Measurements from ENCODE around the gene USP4.
"Not testable (repeated sequence)": the region's sequence is repeated elsewhere in the genome, so short reads cannot be mapped to it uniquely, and the experiment has no call there.

USP4 gene

DNA sequence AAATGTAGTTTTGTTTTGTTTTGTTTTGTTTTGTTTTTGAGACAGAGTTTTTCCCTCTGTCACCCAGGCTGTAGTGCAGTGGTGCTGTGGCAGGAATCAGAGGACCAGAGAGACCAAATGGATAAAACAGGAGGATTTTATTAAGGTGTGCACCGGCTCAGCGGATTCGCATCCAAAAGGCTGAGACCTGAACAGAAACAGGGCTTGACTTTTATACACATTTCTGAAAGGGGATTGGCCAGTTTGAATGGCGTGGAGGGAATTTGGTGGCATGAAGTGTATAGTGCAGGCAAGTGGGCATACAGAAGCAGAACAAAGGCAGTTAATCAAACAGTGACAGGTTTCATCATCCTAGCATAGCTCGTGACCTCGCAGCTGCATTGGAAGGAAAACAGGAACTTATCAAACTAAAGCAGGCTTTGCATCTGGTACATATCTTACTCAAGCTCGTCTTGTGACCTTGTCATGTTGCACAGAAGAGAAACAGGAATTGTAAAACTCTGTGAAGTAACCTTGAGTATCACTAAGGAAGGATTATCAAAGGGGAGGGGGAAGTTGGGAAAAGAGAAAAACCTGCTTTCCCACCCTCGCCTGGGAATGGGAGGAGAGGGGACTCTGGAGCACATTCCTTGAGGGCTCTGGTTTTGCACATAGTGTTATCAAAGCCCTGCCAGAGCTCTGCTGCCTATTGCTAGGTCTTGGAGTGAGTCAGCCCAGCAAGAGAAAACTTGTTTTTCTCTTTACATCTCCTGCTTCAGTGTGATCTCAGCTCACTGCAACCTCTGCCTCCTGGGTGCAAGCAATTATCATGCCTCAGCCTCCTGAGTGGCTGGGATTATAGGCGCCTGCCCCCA is 101.4 kb downstream of the USP4 start:
- Mint-ChIP-seq H3K36me3 (ENCODE audit: low read depth) (no peaks in the 10 kb centered on the region), H3K9me3 (peaks cover 11% of the 10 kb centered on the region), H3K27ac (no peak overlapping the region), H3K27me3 (ENCODE audit: low read depth) (no peaks in the 10 kb centered on the region), H3K4me1 (no peaks in the 10 kb centered on the region), H3K4me3 (no peak overlapping the region)
- TF ChIP-seq, protein P1, sequence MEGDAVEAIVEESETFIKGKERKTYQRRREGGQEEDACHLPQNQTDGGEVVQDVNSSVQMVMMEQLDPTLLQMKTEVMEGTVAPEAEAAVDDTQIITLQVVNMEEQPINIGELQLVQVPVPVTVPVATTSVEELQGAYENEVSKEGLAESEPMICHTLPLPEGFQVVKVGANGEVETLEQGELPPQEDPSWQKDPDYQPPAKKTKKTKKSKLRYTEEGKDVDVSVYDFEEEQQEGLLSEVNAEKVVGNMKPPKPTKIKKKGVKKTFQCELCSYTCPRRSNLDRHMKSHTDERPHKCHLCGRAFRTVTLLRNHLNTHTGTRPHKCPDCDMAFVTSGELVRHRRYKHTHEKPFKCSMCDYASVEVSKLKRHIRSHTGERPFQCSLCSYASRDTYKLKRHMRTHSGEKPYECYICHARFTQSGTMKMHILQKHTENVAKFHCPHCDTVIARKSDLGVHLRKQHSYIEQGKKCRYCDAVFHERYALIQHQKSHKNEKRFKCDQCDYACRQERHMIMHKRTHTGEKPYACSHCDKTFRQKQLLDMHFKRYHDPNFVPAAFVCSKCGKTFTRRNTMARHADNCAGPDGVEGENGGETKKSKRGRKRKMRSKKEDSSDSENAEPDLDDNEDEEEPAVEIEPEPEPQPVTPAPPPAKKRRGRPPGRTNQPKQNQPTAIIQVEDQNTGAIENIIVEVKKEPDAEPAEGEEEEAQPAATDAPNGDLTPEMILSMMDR (IDR thresholded peaks at IDR 0.05; ENCODE audit: unreplicated experiment in 3 of 3) = no peak

GRCh38 chr3:49237344-49237743 is 102.5 kb downstream of the USP4 start:
- Mint-ChIP-seq H3K27ac (no peak overlapping the region), H3K4me1 (no peaks in the 10 kb centered on the region), H3K4me3 (no peak overlapping the region), H3K9me3 (peaks cover 21% of the 10 kb centered on the region), H3K27me3 (ENCODE audit: low read depth) (no peaks in the 10 kb centered on the region), H3K36me3 (ENCODE audit: low read depth) (peaks cover 3% of the 10 kb centered on the region)
- TF ChIP-seq, protein P1 (IDR thresholded peaks at IDR 0.05; ENCODE audit: unreplicated experiment in 3 of 3) = no peak

DNA sequence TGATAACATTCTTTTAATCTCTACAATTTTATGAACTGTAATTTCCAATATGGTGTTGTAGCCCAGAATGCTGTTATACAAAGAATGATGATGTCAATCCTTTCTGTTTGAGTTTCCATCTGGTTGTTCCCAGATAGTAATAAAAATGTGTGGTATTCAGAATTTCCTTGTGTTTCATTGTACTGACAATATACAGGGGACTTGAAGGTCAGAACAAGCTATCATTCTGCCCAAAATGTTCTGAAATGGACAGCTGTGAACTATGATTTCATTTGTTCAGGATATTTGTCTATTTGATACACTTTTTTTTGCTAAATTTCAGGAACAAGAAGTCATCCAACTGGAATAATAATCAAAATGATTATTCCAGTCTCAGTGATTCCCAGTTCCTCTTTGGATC is 103.6 kb downstream of the USP4 start:
- H3K27ac Mint-ChIP-seq = no peak overlapping the region
- H3K4me3 Mint-ChIP-seq = no peak overlapping the region
- no peaks in the 10 kb centered on the region for H3K27me3 Mint-ChIP-seq (ENCODE audit: low read depth)
- TF ChIP-seq, protein P1 (IDR thresholded peaks at IDR 0.05; ENCODE audit: unreplicated experiment in 3 of 3) = no peak
- H3K36me3 Mint-ChIP-seq (ENCODE audit: low read depth) = peaks cover 3% of the 10 kb centered on the region
- peaks cover 26% of the 10 kb centered on the region for H3K9me3 Mint-ChIP-seq
- H3K4me1 Mint-ChIP-seq = no peaks in the 10 kb centered on the region

DNA sequence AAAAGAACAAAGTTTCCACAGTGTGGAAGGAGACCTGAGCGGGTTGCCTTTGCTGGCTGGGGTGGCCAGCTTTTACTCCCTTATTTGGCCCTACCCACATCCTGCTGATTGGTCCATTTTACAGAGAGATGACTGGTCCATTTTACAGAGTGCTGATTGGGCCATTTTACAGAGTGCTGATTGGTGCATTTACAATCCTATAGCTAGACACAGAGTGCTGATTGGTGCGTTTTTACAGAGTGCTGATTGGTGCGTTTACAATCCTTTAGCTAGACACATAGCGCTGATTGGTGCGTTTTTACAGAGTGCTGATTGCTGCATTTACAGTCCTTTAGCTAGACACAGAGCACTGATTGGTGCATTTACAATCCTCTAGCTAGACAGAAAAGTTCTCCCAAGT is 111.0 kb downstream of the USP4 start:
- not testable (repeated sequence) for H3K27me3 Mint-ChIP-seq (ENCODE audit: low read depth); H3K4me3 Mint-ChIP-seq; H3K36me3 Mint-ChIP-seq (ENCODE audit: low read depth); H3K4me1 Mint-ChIP-seq; H3K27ac Mint-ChIP-seq
- peaks cover 53% of the 10 kb centered on the region for H3K9me3 Mint-ChIP-seq
